HG03175 (cell line): Measurements from ENCODE around the gene LIPA.

Experiments used
- ATAC-seq: cut with Tn5 transposase; IDR thresholded peaks from one replicate; pipeline ENCODE4 v1.9.1; 2021; ENCODE audit warnings: mild to moderate bottlenecking, moderate library complexity; ENCODE audit not compliant: unreplicated experiment

LIPA gene

DNA sequence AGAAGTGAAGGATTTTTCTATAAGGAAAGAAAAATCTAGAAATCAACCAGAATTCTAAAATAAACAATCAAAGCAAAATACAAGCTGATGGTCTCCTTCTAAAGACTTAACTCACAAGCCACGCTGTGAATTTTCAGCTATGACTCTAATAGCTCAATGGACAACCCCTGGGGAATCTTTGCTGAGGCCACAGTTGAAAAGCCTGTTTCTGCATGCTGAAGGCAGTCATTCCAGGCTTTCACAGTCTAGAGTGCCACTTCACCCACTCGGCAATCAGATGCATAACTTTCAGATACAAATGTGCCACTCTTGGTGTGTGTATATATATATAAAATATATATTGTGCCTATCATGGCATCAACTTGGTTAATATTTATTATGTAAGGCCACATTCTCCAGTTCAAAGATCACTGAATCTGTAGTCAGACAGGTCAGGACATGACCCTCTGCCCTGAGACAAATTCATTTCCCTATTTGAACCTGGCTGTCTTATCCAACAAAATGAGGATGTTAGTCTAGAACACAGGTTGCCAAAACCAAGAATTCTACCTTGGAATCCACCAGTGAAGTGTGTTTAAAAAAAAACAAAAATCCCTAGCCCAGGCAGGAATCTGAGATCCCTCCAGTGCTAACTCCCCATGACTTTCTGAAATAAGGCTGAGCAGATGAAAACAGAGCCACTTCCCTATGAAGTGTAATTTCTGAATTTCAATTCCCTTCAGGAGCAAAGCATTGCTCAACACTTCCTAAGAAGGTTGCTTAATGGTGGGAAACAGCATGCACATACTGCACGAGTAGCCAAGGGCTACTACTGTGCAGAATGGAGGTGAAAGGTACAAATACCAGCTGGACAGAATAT lies 9.9 kb downstream of the LIPA start:
- ATAC-seq: no peak

DNA sequence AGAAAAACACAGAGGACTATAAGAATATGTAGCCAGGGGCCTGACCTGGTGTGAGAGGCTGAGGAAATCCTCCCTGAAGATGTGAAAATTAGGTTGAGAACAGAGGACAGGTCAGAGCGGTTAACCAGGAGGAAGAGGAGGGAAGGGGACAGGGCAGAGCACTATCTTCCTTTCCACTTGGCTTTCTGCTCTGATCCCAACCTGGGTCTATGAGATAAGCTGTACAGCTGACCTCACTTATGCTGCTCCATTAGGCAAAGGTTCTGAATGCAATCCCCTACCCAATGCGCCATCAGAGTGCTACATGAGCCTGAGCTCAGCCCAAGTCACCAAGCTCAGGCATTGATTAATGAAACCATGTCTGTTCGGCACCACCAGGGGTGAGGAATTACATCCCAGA lies 10.5 kb downstream of the LIPA start:
- ATAC-seq: no peak

DNA sequence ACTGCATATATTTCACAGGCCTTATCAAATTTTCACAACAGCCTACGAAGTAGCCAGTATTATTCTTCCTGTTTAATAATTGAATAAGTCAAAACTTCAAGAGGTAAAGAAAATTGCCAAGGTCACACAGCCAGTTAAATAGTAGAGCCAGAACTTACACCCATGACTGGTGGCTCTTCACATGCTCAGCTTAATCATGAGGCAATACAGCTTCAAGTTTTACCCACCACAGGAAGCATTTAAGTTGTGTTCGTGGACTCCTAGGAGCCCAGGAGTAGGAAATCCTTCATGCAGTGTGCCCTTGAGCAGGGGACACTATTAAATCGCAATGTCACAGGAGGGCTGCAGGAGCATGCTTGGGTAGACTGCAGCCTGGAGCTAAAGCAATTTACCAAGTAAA lies 11.1 kb downstream of the LIPA start:
- no peak for ATAC-seq

DNA sequence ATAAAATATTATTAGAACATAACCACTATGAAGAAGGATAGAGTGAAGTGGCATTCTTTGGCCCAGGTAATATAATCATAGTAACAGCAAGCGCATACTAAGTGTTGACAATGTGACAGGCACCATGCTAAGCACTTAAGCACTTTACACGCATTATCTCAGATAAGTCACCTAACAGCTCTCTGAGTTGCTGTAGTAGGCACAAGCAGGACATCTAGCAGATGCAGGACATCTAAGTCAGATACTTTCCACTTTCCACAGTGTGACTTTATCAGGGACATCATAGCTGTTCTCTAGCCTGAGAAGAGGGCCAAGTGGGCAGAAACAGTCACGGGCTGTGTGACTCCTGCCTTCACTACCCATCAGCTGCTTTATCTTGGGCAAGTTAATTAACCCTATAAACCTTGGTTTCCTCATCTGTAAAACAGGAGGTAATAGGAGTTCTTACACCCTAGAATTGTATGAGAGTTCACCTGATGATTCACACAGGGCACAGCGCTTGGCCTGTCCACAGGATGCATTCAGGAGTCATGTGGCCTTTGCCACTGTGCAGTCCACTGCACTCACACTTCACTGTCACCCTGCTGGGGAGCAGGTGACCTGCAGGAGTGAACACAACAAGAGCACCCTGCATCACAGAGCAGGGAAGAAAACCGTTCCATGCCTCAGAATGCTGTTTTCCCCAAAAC lies 12.5 kb downstream of the LIPA start:
- ATAC-seq: no peak

DNA sequence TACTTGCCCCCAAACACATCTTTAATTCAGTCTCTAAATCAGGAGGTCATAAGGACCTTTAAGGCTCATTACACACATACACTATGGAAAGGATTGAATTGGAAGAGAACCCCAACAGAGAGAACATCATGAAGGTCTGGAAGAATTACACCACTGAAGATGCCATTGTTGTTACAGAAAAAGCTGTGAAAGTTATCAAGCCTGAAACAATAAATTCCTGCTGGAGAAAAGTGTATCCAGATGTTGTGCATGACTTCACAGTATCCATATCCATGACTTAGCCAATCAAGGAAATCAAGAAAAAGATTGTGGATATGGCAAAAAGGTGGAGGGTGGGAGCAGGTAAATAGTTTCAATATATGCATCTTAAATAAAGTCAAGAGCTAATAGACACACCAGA lies 13.7 kb downstream of the LIPA start:
- no peak for ATAC-seq

DNA sequence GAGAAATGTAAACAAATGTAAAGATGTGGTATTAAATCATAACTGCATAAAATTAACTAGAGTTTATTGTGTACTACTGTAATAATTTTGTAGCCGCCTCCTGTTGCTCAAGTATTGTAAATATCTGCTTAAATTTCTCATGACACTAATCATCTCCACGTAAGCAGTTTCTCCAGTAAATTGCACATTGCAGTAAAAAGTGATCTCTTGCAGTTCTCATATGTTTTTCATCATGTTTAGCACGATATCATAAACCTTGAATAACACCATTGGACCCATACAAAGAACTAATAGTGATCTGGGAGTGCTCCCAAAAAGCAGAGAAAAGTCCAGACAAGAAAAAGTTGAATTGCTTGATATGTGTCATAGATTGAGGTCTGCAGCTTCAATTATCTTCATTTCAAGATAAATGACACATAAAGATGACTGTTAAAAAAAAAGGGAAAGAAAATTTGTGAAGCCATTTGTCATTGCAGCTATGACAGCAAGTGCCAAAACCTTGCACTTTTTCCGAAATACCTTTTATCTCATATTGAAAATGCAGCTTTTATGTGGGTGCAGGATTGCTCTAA lies 15.3 kb downstream of the LIPA start:
- no peak for ATAC-seq

DNA sequence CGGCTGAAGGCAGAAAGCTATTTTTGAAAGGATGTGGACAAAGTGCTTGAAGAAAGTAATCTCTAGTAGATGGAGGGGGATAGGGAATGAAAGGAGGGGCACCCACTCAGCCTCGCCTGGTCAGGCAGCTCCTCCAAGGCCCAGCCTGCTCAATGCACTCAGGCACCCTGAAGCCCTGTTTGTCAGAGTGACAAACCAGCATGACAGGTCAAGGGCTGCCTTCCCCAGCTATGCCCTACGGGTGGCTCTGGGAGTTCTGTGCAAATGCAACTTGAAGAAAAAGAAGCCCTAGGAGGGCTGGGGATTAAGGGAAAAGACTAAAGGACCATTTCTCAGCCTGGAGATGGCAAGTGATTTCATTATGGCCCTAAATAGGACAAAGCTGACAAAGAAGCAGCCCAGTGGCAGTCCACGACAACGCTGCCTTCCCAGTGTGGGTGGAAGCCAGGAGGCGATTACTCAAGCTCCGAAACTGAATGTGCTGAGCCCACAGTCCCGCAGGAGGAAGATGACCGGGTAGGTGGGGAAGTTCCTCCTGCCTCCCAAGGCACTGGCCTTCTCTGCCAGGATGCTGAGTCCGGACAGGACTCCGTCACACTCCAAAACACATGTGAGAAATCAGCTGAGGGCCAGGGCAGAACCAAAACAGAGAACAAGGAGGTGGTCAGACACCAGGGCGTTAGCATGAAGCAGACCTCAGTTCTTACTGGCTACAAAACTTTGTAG lies 16.3 kb downstream of the LIPA start:
- ATAC-seq: no peak

DNA sequence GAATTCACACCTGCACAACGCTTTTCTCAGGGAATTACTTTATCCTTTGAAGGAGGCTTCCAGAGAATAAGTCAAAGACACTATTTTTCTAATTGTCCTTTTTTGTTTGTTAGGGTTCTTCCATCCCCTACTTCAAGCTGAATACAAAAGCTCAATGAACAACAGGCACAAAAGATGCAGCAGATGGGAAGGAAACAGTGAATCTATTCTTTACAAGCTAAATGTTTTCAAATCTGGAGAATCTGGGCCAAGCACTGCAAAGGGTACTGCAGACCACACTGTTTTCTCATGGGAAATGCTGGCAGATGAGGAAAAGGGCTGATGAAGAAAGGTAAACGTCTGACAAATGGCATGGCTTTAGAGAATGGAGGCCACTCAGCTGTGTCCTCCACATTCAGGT lies 18.5 kb downstream of the LIPA start:
- no peak for ATAC-seq

DNA sequence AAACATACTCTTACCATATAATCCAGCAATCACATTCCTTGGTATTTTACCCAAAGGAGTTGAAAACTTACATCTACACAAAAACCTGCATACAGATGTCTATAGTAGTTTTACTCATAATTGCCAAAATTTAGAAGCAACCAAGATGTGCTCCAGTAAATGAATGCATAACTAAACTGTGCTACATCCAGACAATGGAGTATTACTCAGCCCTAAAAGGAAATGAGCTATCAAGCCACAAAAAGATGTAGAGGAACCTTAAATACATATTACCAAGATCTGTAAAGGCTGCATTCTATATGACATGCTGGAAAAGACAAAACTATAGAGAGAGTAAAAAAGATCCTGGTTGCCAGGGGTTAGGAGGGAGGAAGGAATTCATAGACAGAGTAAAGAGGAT lies 22.6 kb downstream of the LIPA start:
- no peak for ATAC-seq

DNA sequence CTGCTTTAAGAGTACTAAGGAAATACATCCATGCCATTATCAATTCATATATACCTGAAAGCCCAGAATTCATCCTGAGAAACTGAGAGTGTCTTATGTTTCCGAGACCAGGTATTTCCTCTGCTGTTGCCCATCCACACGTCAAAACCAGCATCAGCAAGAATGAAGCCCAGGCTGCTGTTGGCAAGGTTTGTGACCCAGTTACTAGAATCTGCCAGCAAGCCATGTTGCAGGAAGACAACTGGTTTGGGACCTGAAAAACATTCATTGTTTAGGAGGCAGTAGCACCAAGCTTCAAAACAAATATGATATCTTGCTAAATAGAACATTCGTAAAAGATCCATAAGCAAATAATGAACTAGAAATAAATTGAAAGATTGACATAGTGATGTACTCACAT lies 23.4 kb downstream of the LIPA start:
- ATAC-seq: no peak

DNA sequence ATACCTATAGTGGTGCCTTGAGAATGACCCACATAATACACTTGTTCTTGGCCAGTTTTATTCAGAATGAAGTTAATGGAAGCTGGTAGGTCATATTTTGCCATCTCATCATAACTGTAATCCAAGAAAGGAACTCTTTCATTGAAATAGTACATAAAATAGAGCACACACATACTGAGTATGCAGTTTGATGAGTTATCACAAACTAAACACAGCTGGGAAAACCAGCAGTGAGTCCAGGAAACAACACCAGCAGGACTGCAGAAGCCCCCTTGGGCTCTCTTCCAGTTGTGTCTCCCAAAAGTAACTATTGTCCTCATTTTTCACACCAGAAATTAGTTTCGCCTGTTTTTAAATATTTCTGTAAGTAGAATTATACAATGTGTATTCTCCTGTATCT lies 24.7 kb downstream of the LIPA start:
- no peak for ATAC-seq

DNA sequence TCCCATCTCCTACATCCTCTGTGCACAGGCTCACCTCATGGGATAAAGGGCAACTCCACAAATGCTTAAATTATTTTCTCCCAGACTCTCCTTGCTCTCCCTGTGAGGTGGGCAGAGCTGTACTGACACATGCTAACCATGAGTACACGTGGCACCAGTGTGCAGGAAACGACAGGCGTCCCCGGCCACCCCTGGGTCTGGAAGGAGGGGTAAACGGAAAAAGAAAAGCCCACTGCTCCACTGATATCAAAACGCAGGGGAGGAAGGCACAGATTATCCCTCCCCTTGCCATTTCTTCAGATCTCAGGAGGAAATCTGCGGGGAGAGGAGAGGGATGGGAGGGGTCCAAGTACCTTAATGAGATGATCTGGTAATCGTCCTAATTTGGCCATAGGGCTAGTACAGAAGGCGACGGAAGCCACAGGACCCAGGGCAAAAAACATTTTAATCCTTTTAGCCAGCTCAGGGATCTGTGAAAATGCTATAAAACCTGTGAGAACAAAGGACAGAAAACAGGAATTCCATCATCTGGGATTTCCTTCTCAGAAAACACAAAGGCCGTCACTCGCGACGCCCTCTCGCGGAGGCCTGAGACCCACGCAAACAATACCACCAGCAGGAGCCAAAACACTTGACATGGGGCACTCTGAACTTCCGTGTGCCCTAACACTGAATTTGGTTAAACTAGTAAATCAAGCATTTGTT lies 26.7 kb downstream of the LIPA start:
- ATAC-seq: no peak

DNA sequence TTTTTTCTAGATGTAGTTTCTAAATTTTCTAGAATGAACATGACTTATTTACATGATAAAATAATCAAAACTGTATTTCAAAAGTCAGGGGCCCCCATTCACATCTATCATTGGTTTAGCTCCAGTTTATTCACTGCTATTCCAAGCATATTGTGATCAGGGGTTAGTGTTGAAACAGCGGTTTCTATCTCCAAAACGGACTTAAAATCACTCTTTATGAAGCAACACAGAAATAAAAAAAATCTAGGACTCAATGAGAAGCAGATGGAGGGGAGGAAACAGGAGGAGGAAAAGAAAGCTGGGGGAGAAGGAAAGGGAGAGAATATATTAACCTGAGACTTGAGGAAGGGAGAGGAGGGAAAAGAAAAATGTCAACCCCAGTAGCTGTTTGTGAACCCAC lies 29.7 kb downstream of the LIPA start:
- no peak for ATAC-seq

DNA sequence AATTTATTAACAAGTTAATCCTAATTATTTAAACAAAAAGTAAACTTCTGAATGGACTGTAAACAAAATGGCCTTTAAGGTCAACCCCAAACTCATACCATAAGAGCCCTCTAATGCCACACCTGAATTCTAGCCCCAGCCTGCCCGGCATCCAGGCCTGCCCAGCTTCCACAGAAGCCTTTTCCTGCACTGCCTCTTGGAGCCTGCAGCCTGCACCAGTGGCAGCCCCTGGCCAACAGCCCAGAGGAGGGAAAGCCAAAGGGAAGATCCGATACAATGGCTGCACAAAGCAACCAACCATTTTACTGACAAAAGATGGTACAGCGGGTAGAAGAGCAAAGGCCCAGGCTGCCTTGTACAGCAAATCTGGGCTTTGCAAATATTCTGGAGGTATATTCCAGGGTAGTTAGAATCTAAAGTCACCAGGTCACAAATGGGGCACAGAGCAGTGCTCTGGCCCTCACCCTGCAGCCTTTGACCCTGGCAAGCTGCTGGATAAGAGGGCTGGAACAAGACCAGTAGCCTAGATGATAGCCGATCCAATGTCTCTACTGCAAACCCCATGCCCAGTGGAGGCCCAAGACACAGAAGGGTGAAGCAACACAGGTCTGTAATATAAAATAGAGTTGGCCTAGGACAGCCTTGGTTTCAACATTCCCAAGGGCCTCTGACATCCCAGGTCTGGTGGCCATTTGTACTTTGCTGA lies 31.9 kb downstream of the LIPA start:
- ATAC-seq: no peak

DNA sequence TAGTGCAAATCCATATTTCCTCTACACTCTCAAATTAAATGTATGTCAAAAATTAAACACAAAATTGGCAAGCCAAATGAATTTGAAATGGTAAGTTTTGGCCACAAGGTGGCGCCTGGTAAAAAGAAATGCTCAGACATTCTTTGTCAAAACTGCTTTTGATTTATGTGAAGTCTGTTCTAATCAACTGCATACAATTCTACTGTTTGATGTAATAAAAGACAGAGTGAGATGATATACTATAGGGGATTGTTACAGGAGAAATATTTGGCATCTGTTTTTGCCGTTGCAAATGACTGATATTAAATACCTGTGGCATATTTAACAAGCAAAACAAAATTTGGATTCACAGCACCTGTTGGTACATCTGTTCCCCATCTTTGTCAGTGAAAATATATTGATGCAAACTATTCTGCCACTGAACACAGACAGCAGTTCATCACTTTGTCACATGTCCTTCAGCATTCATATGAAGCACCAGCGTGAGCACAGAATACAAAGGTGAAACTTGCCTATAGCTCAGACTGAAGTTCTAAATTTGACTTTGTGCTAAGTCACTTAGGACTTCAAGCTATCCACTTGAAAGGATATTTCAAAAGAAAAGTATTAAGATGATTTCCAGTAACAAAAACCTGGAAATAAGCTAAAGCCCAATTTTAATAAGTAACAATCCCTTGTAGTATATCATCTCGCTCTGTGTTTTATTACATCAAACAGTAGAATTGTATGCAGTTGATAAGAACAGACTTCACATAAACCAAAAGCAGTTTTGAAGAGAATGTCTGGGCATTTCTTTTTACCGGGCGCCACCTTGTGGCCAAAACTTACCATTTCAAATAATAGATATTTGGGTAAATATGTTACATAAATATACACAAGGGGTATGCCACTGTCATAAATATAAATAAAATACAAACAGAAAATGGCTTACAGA lies 34.3 kb downstream of the LIPA start:
- no peak for ATAC-seq

DNA sequence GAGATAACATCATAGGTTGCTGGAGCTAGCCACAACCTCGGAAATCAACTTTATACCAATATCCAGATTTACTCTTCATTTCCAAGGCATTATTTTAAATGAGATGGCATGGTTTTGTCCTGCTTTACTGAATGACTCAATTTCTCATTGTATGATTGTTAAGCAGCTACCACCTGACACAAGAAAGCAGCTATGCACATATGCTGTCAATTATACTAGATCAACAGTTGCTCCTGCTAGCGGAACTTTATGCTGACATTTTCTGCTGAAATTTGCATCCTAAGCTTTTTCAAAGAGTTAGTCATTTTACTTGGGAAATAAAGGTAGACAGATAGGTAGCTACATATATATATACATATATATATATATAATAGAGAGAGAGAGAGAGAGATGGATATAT lies 35.5 kb downstream of the LIPA start:
- no peak for ATAC-seq

DNA sequence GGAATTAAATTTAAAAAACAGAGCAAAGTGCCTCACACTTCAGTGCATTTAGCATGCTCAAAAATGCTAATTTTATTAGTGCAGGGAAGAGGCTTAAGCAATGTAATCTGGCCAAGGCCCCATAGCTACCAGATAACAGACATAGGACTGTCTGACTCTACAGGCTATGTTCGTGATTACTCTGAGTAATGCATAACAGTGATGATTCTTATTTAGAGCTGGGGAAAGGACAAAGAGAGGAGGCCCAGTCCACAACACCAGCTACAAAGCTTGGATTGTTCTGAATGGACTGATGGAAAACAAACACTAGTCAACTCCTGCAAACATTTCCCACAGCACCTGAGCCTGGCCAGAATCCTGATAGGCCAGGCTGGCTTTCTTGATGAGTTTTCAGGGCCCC lies 36.1 kb downstream of the LIPA start:
- ATAC-seq: no peak

DNA sequence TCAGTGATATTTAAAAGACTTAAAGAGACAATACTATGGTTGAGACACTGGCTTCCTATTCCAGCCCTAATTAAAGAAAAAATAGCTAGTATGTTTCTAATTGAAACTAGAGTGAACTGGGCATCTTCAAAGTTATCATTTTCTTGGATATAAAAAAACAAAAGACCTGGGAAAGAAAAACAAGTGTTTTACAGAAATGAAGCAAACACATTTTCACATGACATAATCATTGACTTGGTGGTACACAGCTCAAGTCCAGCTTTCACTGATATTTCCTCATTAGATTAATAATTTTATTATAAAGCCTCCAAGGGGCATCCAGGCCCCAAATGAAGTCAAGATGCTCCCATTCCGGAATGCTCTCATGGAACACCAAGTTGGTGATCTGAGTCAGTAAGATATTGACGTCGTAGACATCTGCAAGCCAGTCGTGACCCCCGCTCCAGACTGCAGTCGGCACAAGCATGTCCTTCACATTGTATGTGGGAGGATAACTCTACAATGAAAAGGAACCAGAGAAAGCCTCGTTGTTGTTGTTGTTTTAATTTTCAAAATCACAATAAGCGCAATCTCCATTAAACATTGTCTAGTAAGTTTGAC lies 36.9 kb downstream of the LIPA start:
- no peak for ATAC-seq
